Gastrocnemius medialis (tissue), 4 donors: ENCODE measurements around the gene MRPL27.

Source experiments
- CTCF ChIP-seq, 5 experiments: fragments of 450-650 bp in 3 of 5; fragments of 200-600 bp in 2 of 5; sonication (generic) in 2 of 5; IDR thresholded peaks in 4 of 5; conservative IDR thresholded peaks in 1 of 5; 1 replicate in 4 of 5; 2 replicates in 1 of 5; pipeline ENCODE4 v1.5.1; 2016 to 2019; ENCODE audit warnings: antibody characterized with exemption in 5 of 5, mild to moderate bottlenecking in 3 of 5, moderate library complexity in 3 of 5
- POLR2A ChIP-seq, 2 donors: fragments of 450-650 bp; IDR thresholded peaks; one replicate each; pipeline ENCODE4 v1.6.1; 2017; ENCODE audit warnings: antibody characterized with exemption in 2 of 2, mild to moderate bottlenecking in 2 of 2, moderate library complexity in 2 of 2

- TF ChIP-seq CTCF (IDR thresholded peaks at IDR 0.05 in 4 of 5, conservative IDR thresholded peaks at IDR 0.05 in 1 of 5) (no peak), POLR2A (IDR thresholded peaks at IDR 0.05) (no peak)
These were observed 7.2 kb downstream of the MRPL27 start for GRCh38 chr17:50365649-50366393.
